Colonic mucosa (tissue), 4 donors: Measurements from ENCODE around the gene IKBKG. TPM values are rescaled to one million over a fixed set of nuclear protein-coding genes. Genes with fewer than 3 reads are reported as not detected.
"Not testable (repeated sequence)": the region's sequence is repeated elsewhere in the genome, so short reads cannot be mapped to it uniquely, and the experiment has no call there.

Experiments used
- DNase-seq: peaks from one replicate; pipeline ENCODE4 v3.0.0-alpha.2; 2020
- H3K27ac ChIP-seq: fragments of 200-600 bp; one replicate; pipeline ENCODE4 v1.8.0; 2021
- H3K27me3 ChIP-seq: fragments of 200-600 bp; one replicate; pipeline ENCODE4 v1.8.0; 2021
- H3K36me3 ChIP-seq: fragments of 200-600 bp; one replicate; pipeline ENCODE4 v1.8.0; 2021
- H3K4me1 ChIP-seq: fragments of 200-600 bp; one replicate; pipeline ENCODE4 v1.8.0; 2021; ENCODE audit warnings: mild to moderate bottlenecking
- H3K4me3 ChIP-seq: fragments of 200-600 bp; one replicate; pipeline ENCODE4 v1.8.0; 2021
- H3K9ac ChIP-seq, 2 donors: one replicate each; pipeline ENCODE4 v1.7.0; 2013; ENCODE audit warnings: control low read depth in 2 of 2, low read depth in 2 of 2, low read length in 2 of 2
- H3K9me3 ChIP-seq: fragments of 200-600 bp; one replicate; pipeline ENCODE4 v1.8.0; 2021
- CTCF ChIP-seq: fragments of 200-600 bp; IDR thresholded peaks from one replicate; pipeline ENCODE4 v1.8.0; 2022; ENCODE audit warnings: antibody characterized with exemption, mild to moderate bottlenecking
- intact Hi-C: fragments of 100-400 bp; cut with DNase I; formaldehyde crosslinking; loops from one replicate; pipeline ENCODE4 v1.14.1; 2022
- total RNA-seq, 2 donors: library from RNA; stranded (reverse); fragmentation: NEBNext Ultra II Directional in 1 of 2; extraction: Animal tissue kit (Norgen Biotek cat#: 25700) in 1 of 2; gene quantifications; one replicate each; pipeline ENCODE4 v1.2.1, GENCODE V29; 2021
- donor health status: healthy.
- donor health status: DM: no; HTN: no; CAD: no.
- donor health status: DM: no; HTN: no; CAD: no.

The IKBKG gene
- total RNA-seq, 2 donors from 2014 or later = 20.6 to 28.4 TPM

- H3K4me3 ChIP-seq = no peak overlapping the region
- H3K4me1 ChIP-seq = no peaks in the 10 kb centered on the region
- no peaks in the 10 kb centered on the region for H3K27me3 ChIP-seq
- H3K36me3 ChIP-seq = no peaks in the 10 kb centered on the region
- H3K9ac ChIP-seq = no peak overlapping the region
- no peaks in the 10 kb centered on the region for H3K9me3 ChIP-seq
- no peak overlapping the region for H3K27ac ChIP-seq
- DNase-seq = no peak
- intact Hi-C loops = no loop called here
- no peak for TF ChIP-seq CTCF
Observed at GRCh38 chrX:154603438-154604430, 56.3 kb downstream of the IKBKG start.

- TF ChIP-seq CTCF = no peak
- H3K36me3 ChIP-seq = no peaks in the 10 kb centered on the region
- no peak overlapping the region for H3K4me3 ChIP-seq
- H3K4me1 ChIP-seq = no peaks in the 10 kb centered on the region
- no peak for DNase-seq
- H3K27ac ChIP-seq = no peak overlapping the region
- H3K27me3 ChIP-seq = no peaks in the 10 kb centered on the region
- H3K9ac ChIP-seq = no peak overlapping the region
- H3K9me3 ChIP-seq = no peaks in the 10 kb centered on the region
- intact Hi-C loops = no loop called here
Observed at GRCh38 chrX:154605566-154605965, 58.1 kb downstream of the IKBKG start.

- Histone ChIP-seq H3K9ac (no peak overlapping the region), H3K9me3 (no peaks in the 10 kb centered on the region), H3K4me1 (no peaks in the 10 kb centered on the region), H3K27me3 (no peaks in the 10 kb centered on the region), H3K4me3 (no peak overlapping the region), H3K27ac (no peak overlapping the region), H3K36me3 (no peaks in the 10 kb centered on the region)
- TF ChIP-seq CTCF = no peak
- intact Hi-C loops = no loop called here
- no peak for DNase-seq
Observed at GRCh38 chrX:154607370-154607769, 60.0 kb downstream of the IKBKG start.

- H3K9ac ChIP-seq, H3K36me3 ChIP-seq, H3K9me3 ChIP-seq, intact Hi-C loops, H3K4me1 ChIP-seq, H3K4me3 ChIP-seq, H3K27me3 ChIP-seq, DNase-seq, H3K27ac ChIP-seq: not testable (repeated sequence)
Observed at GRCh38 chrX:154607976-154608375, 60.6 kb downstream of the IKBKG start.

- H3K27me3 ChIP-seq, H3K27ac ChIP-seq, H3K4me1 ChIP-seq, H3K9ac ChIP-seq, DNase-seq, intact Hi-C loops, H3K9me3 ChIP-seq, H3K4me3 ChIP-seq, H3K36me3 ChIP-seq: not testable (repeated sequence)
Observed at GRCh38 chrX:154608823-154609222, 61.4 kb downstream of the IKBKG start.

GRCh38 chrX:154611146-154611545 is 63.7 kb downstream of the IKBKG start:
- H3K36me3 ChIP-seq, H3K9me3 ChIP-seq, intact Hi-C loops, DNase-seq, H3K9ac ChIP-seq, H3K27me3 ChIP-seq, H3K4me3 ChIP-seq, H3K4me1 ChIP-seq, H3K27ac ChIP-seq: not testable (repeated sequence)

GRCh38 chrX:154613586-154613985 is 66.2 kb downstream of the IKBKG start:
- H3K27ac ChIP-seq, H3K9ac ChIP-seq, H3K4me1 ChIP-seq, H3K4me3 ChIP-seq, H3K27me3 ChIP-seq, DNase-seq, H3K9me3 ChIP-seq, intact Hi-C loops, H3K36me3 ChIP-seq: not testable (repeated sequence)

Other genes with a start within 250 kb of the IKBKG start
- 100 to 1,000 TPM; 124 to 773 TPM for gene FLNA, start 173.0 kb upstream of the IKBKG start, total RNA-seq
- gene EMD, start 168.3 kb upstream of the IKBKG start, total RNA-seq = 10 to 100 TPM; 44.4 to 49.1 TPM
- gene RPL10, start 149.2 kb upstream of the IKBKG start, total RNA-seq = 1,000 to 10,000 TPM; 1,915 to 2,641 TPM
- 10 to 100 TPM; 19.1 to 29.2 TPM for gene DNASE1L1, start 138.4 kb upstream of the IKBKG start, total RNA-seq
- 10 to 100 TPM; 33.2 to 54.5 TPM for gene TAFAZZIN, start 136.1 kb upstream of the IKBKG start, total RNA-seq
- 10 to 100 TPM; 86.3 to 96.9 TPM for gene ATP6AP1, start 118.9 kb upstream of the IKBKG start, total RNA-seq
- gene GDI1, start 110.5 kb upstream of the IKBKG start, total RNA-seq = 10 to 100 TPM; 63.0 to 83.0 TPM
- 10 to 100 TPM; 41.9 to 60.1 TPM for gene FAM50A, start 103.5 kb upstream of the IKBKG start, total RNA-seq
- 10 to 100 TPM; 37.7 to 43.9 TPM for gene PLXNA3, start 89.3 kb upstream of the IKBKG start, total RNA-seq
- 10 to 100 TPM; 10.0 to 35.3 TPM for gene LAGE3, start 68.3 kb upstream of the IKBKG start, total RNA-seq
- gene UBL4A, start 61.0 kb upstream of the IKBKG start, total RNA-seq = 10 to 100 TPM; 24.7 to 40.9 TPM
- gene SLC10A3, start 57.0 kb upstream of the IKBKG start, total RNA-seq = 10 to 100 TPM; 23.0 to 24.5 TPM
- gene FAM3A, start 31.4 kb upstream of the IKBKG start, total RNA-seq = 10 to 100 TPM; 63.1 to 71.1 TPM
- 10 to 100 TPM; 41.0 to 48.6 TPM for gene G6PD, start 774 bp upstream of the IKBKG start, total RNA-seq
- not detected for gene CTAG1A, start 37.5 kb downstream of the IKBKG start, total RNA-seq
- not detected for gene CTAG1B, start 71.7 kb downstream of the IKBKG start, total RNA-seq
- not detected for gene CTAG2, start 106.0 kb downstream of the IKBKG start, total RNA-seq
- gene GAB3, start 203.5 kb downstream of the IKBKG start, total RNA-seq = 1 to 10 TPM; 1.2 to 1.4 TPM
- 10 to 100 TPM; 28.5 to 55.0 TPM for gene DKC1, start 215.2 kb downstream of the IKBKG start, total RNA-seq